ENCODE results near the gene KRTAP5-3.

GRCh38 chr11:1652026-1652425 is 43.8 kb upstream of the KRTAP5-3 start:
- TF ChIP-seq ETV6 (CRISPR knock-in tag; conservative IDR thresholded peaks at IDR 0.05): no peak
- TF ChIP-seq ZBTB10 (CRISPR knock-in tag; IDR thresholded peaks at IDR 0.05; ENCODE audit: borderline replicate concordance): no peak
- TF ChIP-seq TAF1 (CRISPR knock-in tag; IDR thresholded peaks at IDR 0.05): no peak
- no peak for TF ChIP-seq EZH2 (conservative IDR thresholded peaks at IDR 0.05; ENCODE audit: low read depth, low read length)
- TF ChIP-seq KLF16 (CRISPR knock-in tag; IDR thresholded peaks at IDR 0.05): no peak
- TF ChIP-seq ATF7-NPFF (CRISPR knock-in tag; IDR thresholded peaks at IDR 0.05; ENCODE audit: low read depth): no peak
- TF ChIP-seq, protein P1, sequence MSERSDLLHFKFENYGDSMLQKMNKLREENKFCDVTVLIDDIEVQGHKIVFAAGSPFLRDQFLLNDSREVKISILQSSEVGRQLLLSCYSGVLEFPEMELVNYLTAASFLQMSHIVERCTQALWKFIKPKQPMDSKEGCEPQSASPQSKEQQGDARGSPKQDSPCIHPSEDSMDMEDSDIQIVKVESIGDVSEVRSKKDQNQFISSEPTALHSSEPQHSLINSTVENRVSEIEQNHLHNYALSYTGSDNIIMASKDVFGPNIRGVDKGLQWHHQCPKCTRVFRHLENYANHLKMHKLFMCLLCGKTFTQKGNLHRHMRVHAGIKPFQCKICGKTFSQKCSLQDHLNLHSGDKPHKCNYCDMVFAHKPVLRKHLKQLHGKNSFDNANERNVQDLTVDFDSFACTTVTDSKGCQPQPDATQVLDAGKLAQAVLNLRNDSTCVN (CRISPR knock-in tag; IDR thresholded peaks at IDR 0.05; ENCODE audit: borderline replicate concordance): no peak
- no peak for TF ChIP-seq ETS1 (CRISPR knock-in tag; IDR thresholded peaks at IDR 0.05)
- no peak for TF ChIP-seq MAZ (IDR thresholded peaks at IDR 0.05; ENCODE audit: borderline replicate concordance, low read depth, low read length)
- TF ChIP-seq MAZ (CRISPR knock-in tag; IDR thresholded peaks at IDR 0.05; ENCODE audit: low read depth): no peak
